Lower leg skin (tissue), 3 donors: ENCODE measurements around the gene PRAMEF7.
"Not testable (repeated sequence)": the region's sequence is repeated elsewhere in the genome, so short reads cannot be mapped to it uniquely, and the experiment has no call there.

Experiments
- POLR2A ChIP-seq, 2 donors: fragments of 450-650 bp; IDR thresholded peaks; one replicate each; pipeline ENCODE4 v1.6.1; 2016 to 2017; ENCODE audit warnings: antibody characterized with exemption in 2 of 2, mild to moderate bottlenecking in 1 of 2, moderate library complexity in 1 of 2
- TF ChIP-seq, protein P1 (sequence below), 3 donors: fragments of 450-650 bp; IDR thresholded peaks; one replicate each; pipeline ENCODE4 v1.5.1; 2016; ENCODE audit warnings: antibody characterized with exemption in 3 of 3, mild to moderate bottlenecking in 3 of 3, moderate library complexity in 2 of 3

DNA sequence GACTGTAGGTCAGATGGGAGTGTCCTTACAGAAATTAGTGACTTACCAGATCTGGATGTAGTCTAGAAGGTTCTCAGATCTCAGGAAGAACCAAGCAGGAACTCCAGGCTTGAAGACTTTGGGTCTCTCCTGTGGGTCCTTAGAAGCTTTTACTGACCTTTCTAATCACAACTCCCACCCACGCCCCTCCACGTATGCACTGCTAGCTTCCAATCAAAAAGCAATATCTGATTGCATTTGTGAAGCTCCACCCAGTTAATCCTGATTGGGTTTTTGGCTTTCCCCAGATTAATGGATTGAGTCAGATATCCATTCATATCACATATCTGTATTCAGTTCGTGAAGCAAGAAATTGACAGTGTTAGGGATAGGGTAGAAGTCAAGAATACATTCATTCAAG, 30.3 kb upstream of the PRAMEF7 start, which contains the start of gene PRAMEF4:
- TF ChIP-seq, protein P1, sequence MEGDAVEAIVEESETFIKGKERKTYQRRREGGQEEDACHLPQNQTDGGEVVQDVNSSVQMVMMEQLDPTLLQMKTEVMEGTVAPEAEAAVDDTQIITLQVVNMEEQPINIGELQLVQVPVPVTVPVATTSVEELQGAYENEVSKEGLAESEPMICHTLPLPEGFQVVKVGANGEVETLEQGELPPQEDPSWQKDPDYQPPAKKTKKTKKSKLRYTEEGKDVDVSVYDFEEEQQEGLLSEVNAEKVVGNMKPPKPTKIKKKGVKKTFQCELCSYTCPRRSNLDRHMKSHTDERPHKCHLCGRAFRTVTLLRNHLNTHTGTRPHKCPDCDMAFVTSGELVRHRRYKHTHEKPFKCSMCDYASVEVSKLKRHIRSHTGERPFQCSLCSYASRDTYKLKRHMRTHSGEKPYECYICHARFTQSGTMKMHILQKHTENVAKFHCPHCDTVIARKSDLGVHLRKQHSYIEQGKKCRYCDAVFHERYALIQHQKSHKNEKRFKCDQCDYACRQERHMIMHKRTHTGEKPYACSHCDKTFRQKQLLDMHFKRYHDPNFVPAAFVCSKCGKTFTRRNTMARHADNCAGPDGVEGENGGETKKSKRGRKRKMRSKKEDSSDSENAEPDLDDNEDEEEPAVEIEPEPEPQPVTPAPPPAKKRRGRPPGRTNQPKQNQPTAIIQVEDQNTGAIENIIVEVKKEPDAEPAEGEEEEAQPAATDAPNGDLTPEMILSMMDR (IDR thresholded peaks at IDR 0.05) = not testable (repeated sequence)
- TF ChIP-seq POLR2A (IDR thresholded peaks at IDR 0.05) = not testable (repeated sequence)
